Small intestine (tissue), 7 donors: ENCODE results near the gene ZNF532. TPM values are rescaled to one million over a fixed set of nuclear protein-coding genes. Genes with fewer than 3 reads are reported as not detected.

Source experiments
- DNase-seq, 2 donors: peaks; one replicate each; pipeline versions ENCODE4 v3.0.0 to v3.0.0-alpha.2; 2013
- FAIRE-seq: peaks from 2 replicates; lab custom pipeline; 2012; peaks lifted over from hg19 to GRCh38; lab: Jason Lieb, UNC
- H3K27ac ChIP-seq, 3 donors: one replicate each; pipeline ENCODE4 v1.5.1; 2013; ENCODE audit warnings: low read length in 2 of 3, mild to moderate bottlenecking in 2 of 3, control low read depth in 1 of 3, inconsistent platforms in 1 of 3, low read depth in 1 of 3, moderate library complexity in 1 of 3
- H3K27me3 ChIP-seq, 3 donors: one replicate each; pipeline ENCODE4 v1.6.1; 2013; ENCODE audit warnings: low read length in 3 of 3, inconsistent platforms in 1 of 3; ENCODE audit not compliant: control insufficient read depth in 3 of 3, insufficient read depth in 3 of 3
- H3K36me3 ChIP-seq, 3 donors: one replicate each; pipeline ENCODE4 v1.6.1; 2013; ENCODE audit warnings: low read length in 3 of 3, inconsistent platforms in 1 of 3, low read depth in 1 of 3, mild to moderate bottlenecking in 1 of 3, moderate library complexity in 1 of 3; ENCODE audit not compliant: control insufficient read depth in 3 of 3, insufficient read depth in 2 of 3
- H3K4me1 ChIP-seq, 3 donors: one replicate each; pipeline ENCODE4 v1.6.1; 2013; ENCODE audit warnings: low read length in 2 of 3, inconsistent platforms in 1 of 3, low read depth in 1 of 3, mild to moderate bottlenecking in 1 of 3, moderate library complexity in 1 of 3; ENCODE audit not compliant: control insufficient read depth in 3 of 3, insufficient read depth in 2 of 3
- H3K4me3 ChIP-seq, 3 donors: one replicate each; pipeline ENCODE4 v1.5.1; 2013; ENCODE audit warnings: low read length in 3 of 3, control low read depth in 1 of 3, inconsistent platforms in 1 of 3, low read depth in 1 of 3, mild to moderate bottlenecking in 1 of 3, moderate library complexity in 1 of 3
- H3K9me3 ChIP-seq, 2 donors: one replicate each; pipeline ENCODE4 v1.6.1; 2013; ENCODE audit warnings: low read depth in 1 of 2, low read length in 1 of 2; ENCODE audit not compliant: control insufficient read depth in 2 of 2, insufficient read depth in 1 of 2
- WGBS, 3 donors: extraction: QIAGEN DNeasy Blood & Tissue Kit; methylation state at CpG; one replicate each; pipeline ENCODE4 v1.1.7; 2013; 5-methylcytosine and 5-hydroxymethylcytosine counted together
- polyA plus RNA-seq, 4 donors: library from polyadenylated mRNA; stranded (reverse) in 3 of 4; unstranded in 1 of 4; fragments of 200-250 nt in 3 of 4; fragments of 120-200 nt in 1 of 4; gene quantifications; one replicate each; pipeline versions ENCODE4 v1.2.1 to v1.2.3, GENCODE V29; 2013
- donor health status: healthy with polysubstance abuse.
- donor health status: control.
- donor health status: control.
- donor health status: Bipolar disorder and iron deficiency.
- donor health status: healthy.

Gene ZNF532
- polyA plus RNA-seq, 4 donors, result 1.3 to 23.4 (median 4.9) TPM

- peaks cover 0 to 11% of the 10 kb centered on the region in 2 donors for H3K9me3 ChIP-seq
- H3K27ac ChIP-seq, result peak overlapping the region in 1 of 3 donors; percentile 45
- no peak overlapping the region for H3K4me3 ChIP-seq
- H3K27me3 ChIP-seq, result no peaks in the 10 kb centered on the region
- WGBS, 3 donors, result 75 to 89% (median 81%) methylated on average over 6 of the region's 6 CpGs
- H3K4me1 ChIP-seq, result no peaks in the 10 kb centered on the region
- FAIRE-seq, result no peak
- DNase-seq, result no peak
- no peaks in the 10 kb centered on the region for H3K36me3 ChIP-seq
Observed at GRCh38 chr18:58990720-58991119, 126.0 kb downstream of the ZNF532 start.

- Histone ChIP-seq H3K9me3 (peaks cover 0 to 11% of the 10 kb centered on the region in 2 donors), H3K27ac (peak overlapping the region in 1 of 3 donors; percentile 45), H3K36me3 (no peaks in the 10 kb centered on the region), H3K4me1 (no peaks in the 10 kb centered on the region), H3K4me3 (no peak overlapping the region), H3K27me3 (no peaks in the 10 kb centered on the region)
- FAIRE-seq (no peak), DNase-seq (no peak)
- 65 to 80% (median 78%) methylated on average over 7 of the region's 7 CpGs for WGBS, 3 donors
Observed at GRCh38 chr18:58991167-58991798, 126.6 kb downstream of the ZNF532 start.

- FAIRE-seq, result no peak
Observed at GRCh38 chr18:58992301-58993231, 127.9 kb downstream of the ZNF532 start.

GRCh38 chr18:58993260-58993659 is 128.6 kb downstream of the ZNF532 start:
- Histone ChIP-seq H3K4me3 (no peak overlapping the region), H3K4me1 (no peaks in the 10 kb centered on the region), H3K9me3 (peaks cover 0 to 7% of the 10 kb centered on the region in 2 donors), H3K27me3 (peaks cover 0 to 2% (median 0%) of the 10 kb centered on the region in 3 donors), H3K36me3 (no peaks in the 10 kb centered on the region), H3K27ac (no peak overlapping the region)
- WGBS, 3 donors, result 46 to 79% (median 69%) methylated on average over 4 of the region's 4 CpGs
- FAIRE-seq (no peak), DNase-seq (no peak)

More at GRCh38 chr18:58992301-58993231, 127.9 kb downstream of the ZNF532 start:
- no peaks in the 10 kb centered on the region for H3K36me3 ChIP-seq
- peaks cover 0 to 10% of the 10 kb centered on the region in 2 donors for H3K9me3 ChIP-seq
- H3K4me1 ChIP-seq, result no peaks in the 10 kb centered on the region
- 71 to 74% (median 71%) methylated on average over 16 of the region's 16 CpGs for WGBS, 3 donors
- no peak for DNase-seq
- H3K27ac ChIP-seq, result peak overlapping the region in 1 of 3 donors; percentile 38
- H3K27me3 ChIP-seq, result peaks cover 0 to 2% (median 0%) of the 10 kb centered on the region in 3 donors
- H3K4me3 ChIP-seq, result no peak overlapping the region

GRCh38 chr18:58995663-58996062 is 131.0 kb downstream of the ZNF532 start:
- 74 to 95% (median 86%) methylated on average over 5 of the region's 5 CpGs for WGBS, 3 donors

GRCh38 chr18:58996131-58996641 is 131.5 kb downstream of the ZNF532 start:
- Histone ChIP-seq H3K27me3 (peaks cover 0 to 2% (median 0%) of the 10 kb centered on the region in 3 donors), H3K4me3 (no peak overlapping the region), H3K9me3 (peaks cover 0 to 5% of the 10 kb centered on the region in 2 donors), H3K4me1 (no peaks in the 10 kb centered on the region), H3K27ac (no peak overlapping the region), H3K36me3 (no peaks in the 10 kb centered on the region)
- 59 to 77% (median 68%) methylated on average over 12 of the region's 12 CpGs for WGBS, 3 donors
- no peak for FAIRE-seq
- peak in 1 of 2 donors; percentile 10 for DNase-seq

More at GRCh38 chr18:58995663-58996062, 131.0 kb downstream of the ZNF532 start:
- no peak overlapping the region for H3K27ac ChIP-seq
- H3K4me3 ChIP-seq, result no peak overlapping the region
- DNase-seq (no peak), FAIRE-seq (no peak)
- peaks cover 0 to 5% of the 10 kb centered on the region in 2 donors for H3K9me3 ChIP-seq
- H3K4me1 ChIP-seq, result no peaks in the 10 kb centered on the region
- peaks cover 0 to 2% (median 0%) of the 10 kb centered on the region in 3 donors for H3K27me3 ChIP-seq
- H3K36me3 ChIP-seq, result no peaks in the 10 kb centered on the region

GRCh38 chr18:58996696-58997095 is 132.0 kb downstream of the ZNF532 start:
- DNase-seq, result no peak
- 79 to 84% (median 80%) methylated on average over 7 of the region's 7 CpGs for WGBS, 3 donors
- no peaks in the 10 kb centered on the region for H3K4me1 ChIP-seq
- no peak for FAIRE-seq
- peaks cover 0 to 5% of the 10 kb centered on the region in 2 donors for H3K9me3 ChIP-seq
- peak overlapping the region in 1 of 3 donors; percentile 63 for H3K27ac ChIP-seq
- H3K36me3 ChIP-seq, result no peaks in the 10 kb centered on the region
- H3K4me3 ChIP-seq, result no peak overlapping the region
- H3K27me3 ChIP-seq, result peaks cover 0 to 2% (median 0%) of the 10 kb centered on the region in 3 donors

GRCh38 chr18:58997811-58998337 is 133.2 kb downstream of the ZNF532 start:
- no peak overlapping the region for H3K27ac ChIP-seq
- whole genome bisulfite sequencing, 3 donors, result 15 to 37% (median 32%) methylated on average over 4 of the region's 4 CpGs
- no peak overlapping the region for H3K4me3 ChIP-seq
- DNase-seq, result no peak
- H3K9me3 ChIP-seq, result peaks cover 0 to 5% of the 10 kb centered on the region in 2 donors
- H3K27me3 ChIP-seq, result peaks cover 0 to 2% (median 0%) of the 10 kb centered on the region in 3 donors
- no peaks in the 10 kb centered on the region for H3K4me1 ChIP-seq
- H3K36me3 ChIP-seq, result no peaks in the 10 kb centered on the region
- FAIRE-seq, result no peak
